ENCODE measurements around the gene BICDL1. TPM values are rescaled to one million over a fixed set of nuclear protein-coding genes. Genes with fewer than 3 reads are reported as not detected.
"Not testable (repeated sequence)": the region's sequence is repeated elsewhere in the genome, so short reads cannot be mapped to it uniquely, and the experiment has no call there.

BICDL1 gene
- total and polyA plus RNA-seq, 7 donors: 0.16 to 13.1 (median 1.4) TPM

GRCh38 chr12:120010661-120011230 is 21.7 kb downstream of the BICDL1 start:
- Histone ChIP-seq H3K9me3 (no peaks in the 10 kb centered on the region), H3K36me3 (no peaks in the 10 kb centered on the region), H3K27me3 (peaks cover 0 to 5% (median 0%) of the 10 kb centered on the region in 3 donors), H3K27ac (no peak overlapping the region), H3K4me1 (no peaks in the 10 kb centered on the region), H3K4me3 (no peak overlapping the region)
- intact Hi-C loops (cut with DNase I): no loop called here
- TF ChIP-seq CTCF (IDR thresholded peaks at IDR 0.05): no peak
- TF ChIP-seq POLR2AphosphoS5 (IDR thresholded peaks at IDR 0.05): no peak
- TF ChIP-seq EP300 (IDR thresholded peaks at IDR 0.05): no peak
- TF ChIP-seq POLR2A (IDR thresholded peaks at IDR 0.05): no peak
- WGBS, 2 donors: 81 to 90% methylated on average over 5 of the region's 5 CpGs
- DNase-seq: no peak

GRCh38 chr12:120012067-120012621 is 23.1 kb downstream of the BICDL1 start:
- intact Hi-C loops (cut with DNase I): no loop called here
- H3K36me3 ChIP-seq: no peaks in the 10 kb centered on the region
- no peaks in the 10 kb centered on the region for H3K4me1 ChIP-seq
- WGBS, 2 donors: 58 to 79% methylated on average over 10 of the region's 10 CpGs
- H3K9me3 ChIP-seq: no peaks in the 10 kb centered on the region
- DNase-seq: no peak
- peaks cover 0 to 5% (median 0%) of the 10 kb centered on the region in 3 donors for H3K27me3 ChIP-seq
- no peak overlapping the region for H3K27ac ChIP-seq
- no peak overlapping the region for H3K4me3 ChIP-seq
- no peak for TF ChIP-seq EP300 (IDR thresholded peaks at IDR 0.05)
- no peak for TF ChIP-seq POLR2A (IDR thresholded peaks at IDR 0.05)
- TF ChIP-seq CTCF (IDR thresholded peaks at IDR 0.05): no peak
- TF ChIP-seq POLR2AphosphoS5 (IDR thresholded peaks at IDR 0.05): no peak

- intact Hi-C loops (cut with DNase I): no loop called here
- Histone ChIP-seq H3K9me3 (no peaks in the 10 kb centered on the region), H3K4me3 (no peak overlapping the region), H3K27me3 (peaks cover 0 to 5% (median 0%) of the 10 kb centered on the region in 3 donors), H3K27ac (no peak overlapping the region), H3K4me1 (no peaks in the 10 kb centered on the region), H3K36me3 (no peaks in the 10 kb centered on the region)
- TF ChIP-seq POLR2AphosphoS5 (IDR thresholded peaks at IDR 0.05) (no peak), EP300 (IDR thresholded peaks at IDR 0.05) (no peak), POLR2A (IDR thresholded peaks at IDR 0.05) (no peak), CTCF (IDR thresholded peaks at IDR 0.05) (no peak)
- DNase-seq: no peak
- 67% methylated on average over 9 of the region's 9 CpGs for WGBS, 2 donors
Measured at GRCh38 chr12:120013659-120014380, 24.8 kb downstream of the BICDL1 start.

- H3K4me3 ChIP-seq; H3K4me1 ChIP-seq; H3K27ac ChIP-seq; DNase-seq; H3K9me3 ChIP-seq; intact Hi-C loops (cut with DNase I); H3K27me3 ChIP-seq; H3K36me3 ChIP-seq: not testable (repeated sequence)
- WGBS, 2 donors: 89 to 93% methylated on average over 11 of the region's 11 CpGs
Measured at GRCh38 chr12:120014381-120014735, 25.3 kb downstream of the BICDL1 start.

- DNase-seq: no peak
- Histone ChIP-seq H3K4me1 (no peaks in the 10 kb centered on the region), H3K36me3 (no peaks in the 10 kb centered on the region), H3K9me3 (no peaks in the 10 kb centered on the region), H3K27ac (no peak overlapping the region), H3K4me3 (no peak overlapping the region), H3K27me3 (peaks cover 0 to 5% (median 0%) of the 10 kb centered on the region in 3 donors)
- intact Hi-C loops (cut with DNase I): no loop called here
- WGBS, 2 donors: 66 to 78% methylated on average over 3 of the region's 3 CpGs
- TF ChIP-seq POLR2AphosphoS5 (IDR thresholded peaks at IDR 0.05) (no peak), POLR2A (IDR thresholded peaks at IDR 0.05) (no peak), CTCF (IDR thresholded peaks at IDR 0.05) (no peak), EP300 (IDR thresholded peaks at IDR 0.05) (no peak)
Measured at GRCh38 chr12:120015313-120015712, 26.3 kb downstream of the BICDL1 start.

- H3K36me3 ChIP-seq; H3K4me3 ChIP-seq; intact Hi-C loops (cut with DNase I); H3K4me1 ChIP-seq; H3K9me3 ChIP-seq; H3K27ac ChIP-seq; DNase-seq; H3K27me3 ChIP-seq: not testable (repeated sequence)
- WGBS, 2 donors: 87 to 92% methylated on average over 2 of the region's 2 CpGs
Measured at GRCh38 chr12:120016199-120016598, 27.2 kb downstream of the BICDL1 start.
